Gastroesophageal sphincter (tissue), 3 donors: ENCODE results near the gene AGBL1.

Experiments used
- EP300 ChIP-seq: sonication (generic); formaldehyde crosslinking; IDR thresholded peaks from one replicate; pipeline ENCODE4 v1.6.1; 2017; ENCODE audit warnings: antibody characterized with exemption, mild to moderate bottlenecking
- POLR2AphosphoS5 ChIP-seq: sonication (generic); formaldehyde crosslinking; IDR thresholded peaks from one replicate; pipeline ENCODE4 v1.6.1; 2017; ENCODE audit warnings: antibody characterized with exemption
- TF ChIP-seq, protein P1 (sequence below), 4 experiments: fragments of 200-600 bp in 2 of 4; fragments of 450-650 bp in 2 of 4; sonication (generic) in 1 of 4; IDR thresholded peaks; one replicate each; pipeline ENCODE4 v1.5.1; 2017 to 2019; ENCODE audit warnings: antibody characterized with exemption in 4 of 4, mild to moderate bottlenecking in 2 of 4, moderate library complexity in 2 of 4

DNA sequence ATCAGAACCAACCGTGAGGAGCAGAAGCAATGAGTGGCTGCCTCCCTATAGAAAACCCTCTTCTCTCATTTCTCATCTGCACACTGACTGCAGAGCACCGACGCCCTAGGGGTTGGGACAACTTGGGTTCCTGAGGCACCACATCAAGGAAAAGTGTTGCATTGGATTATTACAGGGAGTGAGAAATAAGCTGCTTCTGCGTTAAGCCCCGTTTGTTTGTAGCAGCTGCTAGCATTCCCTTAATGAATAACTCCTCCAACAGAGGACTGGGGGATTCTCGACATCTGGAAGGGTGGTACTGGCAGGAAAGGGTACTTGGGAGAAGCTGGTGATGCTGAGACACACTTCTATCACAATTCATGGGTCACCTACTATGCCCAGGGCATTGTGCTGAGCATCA, 25.3 kb upstream of the AGBL1 start:
- TF ChIP-seq POLR2AphosphoS5 (no peak), EP300 (no peak)
- TF ChIP-seq, protein P1, sequence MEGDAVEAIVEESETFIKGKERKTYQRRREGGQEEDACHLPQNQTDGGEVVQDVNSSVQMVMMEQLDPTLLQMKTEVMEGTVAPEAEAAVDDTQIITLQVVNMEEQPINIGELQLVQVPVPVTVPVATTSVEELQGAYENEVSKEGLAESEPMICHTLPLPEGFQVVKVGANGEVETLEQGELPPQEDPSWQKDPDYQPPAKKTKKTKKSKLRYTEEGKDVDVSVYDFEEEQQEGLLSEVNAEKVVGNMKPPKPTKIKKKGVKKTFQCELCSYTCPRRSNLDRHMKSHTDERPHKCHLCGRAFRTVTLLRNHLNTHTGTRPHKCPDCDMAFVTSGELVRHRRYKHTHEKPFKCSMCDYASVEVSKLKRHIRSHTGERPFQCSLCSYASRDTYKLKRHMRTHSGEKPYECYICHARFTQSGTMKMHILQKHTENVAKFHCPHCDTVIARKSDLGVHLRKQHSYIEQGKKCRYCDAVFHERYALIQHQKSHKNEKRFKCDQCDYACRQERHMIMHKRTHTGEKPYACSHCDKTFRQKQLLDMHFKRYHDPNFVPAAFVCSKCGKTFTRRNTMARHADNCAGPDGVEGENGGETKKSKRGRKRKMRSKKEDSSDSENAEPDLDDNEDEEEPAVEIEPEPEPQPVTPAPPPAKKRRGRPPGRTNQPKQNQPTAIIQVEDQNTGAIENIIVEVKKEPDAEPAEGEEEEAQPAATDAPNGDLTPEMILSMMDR (IDR thresholded peaks at IDR 0.05): no peak
